DMS53 (cell line): ENCODE data around the gene SERBP1.

Source experiments
- DNase-seq: peaks from one replicate; lab custom pipeline; 2025; lab: John Stamatoyannopoulos, UW

SERBP1 gene

DNA sequence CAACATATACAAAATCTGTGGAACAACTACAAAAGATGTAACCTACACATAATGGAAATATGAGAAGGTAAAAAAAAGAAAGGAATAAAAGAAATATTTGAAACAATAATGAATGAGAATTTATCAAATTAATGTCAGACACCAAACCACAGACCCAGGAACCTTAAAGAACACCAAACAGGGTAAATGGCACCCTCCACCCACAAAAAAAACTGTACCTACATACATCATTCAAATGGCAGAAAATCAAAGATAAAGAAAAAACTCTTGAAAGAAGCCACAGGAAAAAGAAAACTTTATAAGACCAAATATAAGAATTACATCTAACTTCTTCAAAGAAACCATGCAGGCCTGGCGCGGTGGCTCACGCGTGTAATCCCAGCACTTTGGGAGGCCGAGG is 68.6 kb downstream of the SERBP1 start:
- DNase-seq, result no peak

DNA sequence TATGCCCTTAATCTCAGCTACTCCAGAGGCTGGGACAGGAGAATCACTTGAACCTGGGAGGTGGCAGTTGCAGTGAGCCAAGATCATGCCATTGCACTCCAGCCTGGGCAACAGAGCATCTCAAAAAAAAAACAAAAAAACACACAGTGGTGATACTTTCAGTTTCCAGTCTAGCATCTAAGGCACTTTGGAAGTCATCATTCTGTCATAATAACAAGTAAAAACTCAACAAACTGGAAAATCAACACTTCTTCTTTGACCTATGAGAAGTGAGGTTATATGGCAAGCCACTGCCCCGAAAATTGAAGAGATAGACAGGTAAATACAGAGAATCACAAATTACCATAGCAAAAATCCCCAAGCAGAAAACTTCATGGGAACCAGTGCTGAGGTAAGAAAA is 70.6 kb downstream of the SERBP1 start:
- DNase-seq, result no peak
